Activated CD4-positive, alpha-beta T cell treated with anti-CD3 and anti-CD28 coated beads, Interleukin-2, amount 50 U/mL, for 48 hours (primary cell): ENCODE data around the gene SETD2.

Experiments
- DNase-seq, 2 experiments: peaks; one replicate each; pipeline ENCODE4 v3.0.0-alpha.2; 2020

Gene SETD2

GRCh38 chr3:46994801-46995731, 168.8 kb downstream of the SETD2 start:
- DNase-seq, result no peak

GRCh38 chr3:46993986-46994385, 169.9 kb downstream of the SETD2 start:
- DNase-seq, result no peak

GRCh38 chr3:46993292-46993691, 170.6 kb downstream of the SETD2 start:
- DNase-seq, result no peak

GRCh38 chr3:46992231-46992630, 171.7 kb downstream of the SETD2 start:
- no peak for DNase-seq

GRCh38 chr3:46991406-46992165, 172.3 kb downstream of the SETD2 start:
- DNase-seq, result no peak

GRCh38 chr3:46990573-46991374, 173.1 kb downstream of the SETD2 start:
- no peak for DNase-seq

GRCh38 chr3:46989146-46989810, 174.6 kb downstream of the SETD2 start:
- no peak for DNase-seq

GRCh38 chr3:46988616-46989015, 175.3 kb downstream of the SETD2 start:
- DNase-seq, result no peak

- peak; percentile 88 to 92 for DNase-seq
Observed at GRCh38 chr3:46987743-46988401, 176.0 kb downstream of the SETD2 start.

- no peak for DNase-seq
Observed at GRCh38 chr3:46987319-46987742, 176.6 kb downstream of the SETD2 start.

- DNase-seq, result no peak
Observed at GRCh38 chr3:46986782-46987310, 177.1 kb downstream of the SETD2 start.

- DNase-seq, result no peak
Observed at GRCh38 chr3:46986055-46986730, 177.7 kb downstream of the SETD2 start.

GRCh38 chr3:46985588-46985987, 178.3 kb downstream of the SETD2 start:
- no peak for DNase-seq

GRCh38 chr3:46984591-46985459, 179.1 kb downstream of the SETD2 start:
- no peak for DNase-seq

- DNase-seq, result no peak
Observed at GRCh38 chr3:46982546-46982945, 181.4 kb downstream of the SETD2 start.

- DNase-seq, result no peak
Observed at GRCh38 chr3:46981932-46982471, 181.9 kb downstream of the SETD2 start.

GRCh38 chr3:46979958-46980497, 183.9 kb downstream of the SETD2 start:
- DNase-seq, result no peak

GRCh38 chr3:46978985-46979944, 184.6 kb downstream of the SETD2 start, which contains the start of gene NBEAL2:
TSS of gene NBEAL2 (plus strand) at chr3:46979666. CDS start at chr3:46979862, 196 bp downstream.
- peak; percentile 97 to 98 for DNase-seq
